HEK293 (cell line): ENCODE data around the gene ANTKMT.

ENCODE experiments used
- CTCF ChIA-PET: fragments of 350-600 bp; formaldehyde crosslinking; extraction: SDS; loops from one replicate; lab custom pipeline; 2021; ENCODE audit warnings: antibody characterized with exemption; lab: Yijun Ruan, JAX
- POLR2A ChIA-PET: fragments of 300-600 bp; formaldehyde crosslinking; extraction: SDS; loops from one replicate; lab custom pipeline; 2020; ENCODE audit warnings: antibody characterized with exemption, inconsistent platforms; lab: Yijun Ruan, JAX
- H3K27ac ChIP-seq: fragments of 200-500 bp; sonication (Bioruptor generic); 2 replicates; pipeline ENCODE4 v1.5.1; 2014; ENCODE audit warnings: low read depth, low read length, control low read depth, inconsistent platforms; ENCODE audit errors: extremely low read depth
- H3K36me3 ChIP-seq, 2 experiments: fragments of 200-500 bp in 1 of 2; sonication (Bioruptor generic) in 1 of 2; 1 replicate in 1 of 2; 2 replicates in 1 of 2; pipeline ENCODE4 v1.5.1; 2014 to 2017; ENCODE audit warnings: inconsistent platforms in 2 of 2, low read length in 2 of 2; ENCODE audit not compliant: control insufficient read depth in 2 of 2, insufficient read depth in 1 of 2
- H3K4me1 ChIP-seq: fragments of 200-500 bp; sonication (Bioruptor generic); 2 replicates; pipeline ENCODE4 v1.5.1; 2014; ENCODE audit warnings: mild to moderate bottlenecking, low read length, inconsistent platforms; ENCODE audit not compliant: control insufficient read depth, insufficient read depth
- H3K4me3 ChIP-seq: 2 replicates; pipeline ENCODE4 v1.5.1; 2011; ENCODE audit warnings: low read depth, mild to moderate bottlenecking, control low read depth, low read length, moderate library complexity
- H3K9me3 ChIP-seq: fragments of 200-500 bp; sonication (Bioruptor generic); 2 replicates; pipeline ENCODE4 v1.5.1; 2014; ENCODE audit warnings: low read depth, low read length, inconsistent platforms; ENCODE audit not compliant: control insufficient read depth, insufficient read depth
- GLIS2 ChIP-seq: fragments of 450-650 bp; formaldehyde crosslinking; IDR thresholded peaks from 2 replicates; pipeline ENCODE4 v1.5.1; 2016; ENCODE audit warnings: missing biosample characterization, missing genetic modification characterization
- IKZF3 ChIP-seq: fragments of 450-650 bp; IDR thresholded peaks from 2 replicates; pipeline ENCODE4 v1.5.0; 2018; ENCODE audit warnings: missing biosample characterization, mild to moderate bottlenecking, missing genetic modification characterization, moderate library complexity
- KLF1 ChIP-seq: fragments of 450-650 bp; formaldehyde crosslinking; IDR thresholded peaks from 2 replicates; pipeline ENCODE4 v1.5.1; 2016; ENCODE audit warnings: missing biosample characterization, missing genetic modification characterization
- OVOL3 ChIP-seq: fragments of 450-650 bp; formaldehyde crosslinking; IDR thresholded peaks from 2 replicates; pipeline ENCODE4 v1.5.1; 2016; ENCODE audit warnings: missing biosample characterization, missing genetic modification characterization
- SCRT1 ChIP-seq: fragments of 450-650 bp; formaldehyde crosslinking; IDR thresholded peaks from 2 replicates; pipeline ENCODE4 v1.5.1; 2016; ENCODE audit warnings: missing biosample characterization, missing genetic modification characterization, borderline replicate concordance
- ZBTB17 ChIP-seq: fragments of 450-650 bp; formaldehyde crosslinking; IDR thresholded peaks from 2 replicates; pipeline ENCODE4 v1.5.1; 2016; ENCODE audit warnings: missing biosample characterization, missing genetic modification characterization
- ZNF426 ChIP-seq: fragments of 450-650 bp; formaldehyde crosslinking; IDR thresholded peaks from 2 replicates; pipeline ENCODE4 v1.5.1; 2017; ENCODE audit warnings: missing biosample characterization, missing genetic modification characterization, mild to moderate bottlenecking, inconsistent platforms, moderate library complexity
- ZNF626 ChIP-seq: fragments of 450-650 bp; sonication (Bioruptor Pico); formaldehyde crosslinking; IDR thresholded peaks from 2 replicates; pipeline ENCODE4 v1.5.1; 2018; ENCODE audit warnings: missing biosample characterization, missing genetic modification characterization, inconsistent platforms
- ZNF660 ChIP-seq: fragments of 450-650 bp; IDR thresholded peaks from 2 replicates; pipeline ENCODE4 v1.5.1; 2018; ENCODE audit warnings: missing biosample characterization, mild to moderate bottlenecking, missing genetic modification characterization
- ZNF664 ChIP-seq: fragments of 450-650 bp; formaldehyde crosslinking; IDR thresholded peaks from 2 replicates; pipeline ENCODE4 v1.5.1; 2016; ENCODE audit warnings: missing biosample characterization, missing genetic modification characterization
- ZNF76 ChIP-seq: fragments of 450-650 bp; formaldehyde crosslinking; IDR thresholded peaks from 2 replicates; pipeline ENCODE4; 2016; ENCODE audit warnings: low read depth, missing biosample characterization, missing genetic modification characterization, borderline replicate concordance
- ZNF768 ChIP-seq: fragments of 450-650 bp; formaldehyde crosslinking; IDR thresholded peaks from 2 replicates; pipeline ENCODE4 v1.5.1; 2018; ENCODE audit warnings: missing biosample characterization, mild to moderate bottlenecking, missing genetic modification characterization
- ZNF837 ChIP-seq: fragments of 450-650 bp; formaldehyde crosslinking; IDR thresholded peaks from 2 replicates; pipeline ENCODE4 v1.5.1; 2016; ENCODE audit warnings: missing biosample characterization, missing genetic modification characterization
- TF ChIP-seq, protein P1 (sequence below): fragments of 450-650 bp; formaldehyde crosslinking; IDR thresholded peaks from 2 replicates; pipeline ENCODE4 v1.5.1; 2017; ENCODE audit warnings: missing biosample characterization, missing genetic modification characterization
- TF ChIP-seq, protein P2 (sequence below): fragments of 450-650 bp; formaldehyde crosslinking; IDR thresholded peaks from 2 replicates; pipeline ENCODE4 v1.5.1; 2016; ENCODE audit warnings: missing biosample characterization, missing genetic modification characterization, low read depth
- TF ChIP-seq, protein P3 (sequence below): fragments of 450-650 bp; formaldehyde crosslinking; IDR thresholded peaks from 2 replicates; pipeline ENCODE4 v1.5.1; 2016; ENCODE audit warnings: missing biosample characterization, missing genetic modification characterization
- TF ChIP-seq, protein P4 (sequence below): fragments of 450-650 bp; formaldehyde crosslinking; IDR thresholded peaks from 2 replicates; pipeline ENCODE4 v1.5.1; 2016; ENCODE audit warnings: missing biosample characterization, missing genetic modification characterization
- TF ChIP-seq, protein P5 (sequence below): sonication (generic); formaldehyde crosslinking; IDR thresholded peaks from 2 replicates; pipeline ENCODE4 v1.8.1; 2022; ENCODE audit warnings: mild to moderate bottlenecking, moderate library complexity, missing genetic modification reagents
- TF ChIP-seq, protein P6 (sequence below): fragments of 450-650 bp; formaldehyde crosslinking; IDR thresholded peaks from 2 replicates; pipeline ENCODE4 v1.5.1; 2017; ENCODE audit warnings: missing biosample characterization, missing genetic modification characterization
- TF ChIP-seq, protein P7 (sequence below): fragments of 450-650 bp; formaldehyde crosslinking; IDR thresholded peaks from 2 replicates; pipeline ENCODE4 v1.5.1; 2017; ENCODE audit warnings: missing biosample characterization, missing genetic modification characterization

Gene ANTKMT

DNA sequence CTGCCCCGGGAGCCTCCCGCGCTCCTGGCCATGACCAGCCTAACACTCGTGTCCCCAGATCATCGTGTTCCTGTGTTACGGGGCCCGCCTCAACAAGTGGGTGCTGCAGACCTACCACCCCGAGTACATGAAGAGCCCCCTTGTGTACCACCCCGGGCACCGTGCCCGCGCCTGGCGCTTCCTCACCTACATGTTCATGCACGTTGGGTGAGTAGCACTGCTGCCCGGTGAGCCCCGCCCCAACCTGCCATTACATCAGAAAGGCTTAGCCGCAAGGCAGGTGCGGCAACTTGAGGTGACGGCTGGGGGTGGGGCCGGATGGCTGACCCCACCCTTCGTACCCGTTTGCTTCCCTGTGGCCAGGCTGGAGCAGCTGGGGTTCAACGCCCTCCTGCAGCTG, 44.0 kb upstream of the ANTKMT start (continued):
- TF ChIP-seq, protein P1, sequence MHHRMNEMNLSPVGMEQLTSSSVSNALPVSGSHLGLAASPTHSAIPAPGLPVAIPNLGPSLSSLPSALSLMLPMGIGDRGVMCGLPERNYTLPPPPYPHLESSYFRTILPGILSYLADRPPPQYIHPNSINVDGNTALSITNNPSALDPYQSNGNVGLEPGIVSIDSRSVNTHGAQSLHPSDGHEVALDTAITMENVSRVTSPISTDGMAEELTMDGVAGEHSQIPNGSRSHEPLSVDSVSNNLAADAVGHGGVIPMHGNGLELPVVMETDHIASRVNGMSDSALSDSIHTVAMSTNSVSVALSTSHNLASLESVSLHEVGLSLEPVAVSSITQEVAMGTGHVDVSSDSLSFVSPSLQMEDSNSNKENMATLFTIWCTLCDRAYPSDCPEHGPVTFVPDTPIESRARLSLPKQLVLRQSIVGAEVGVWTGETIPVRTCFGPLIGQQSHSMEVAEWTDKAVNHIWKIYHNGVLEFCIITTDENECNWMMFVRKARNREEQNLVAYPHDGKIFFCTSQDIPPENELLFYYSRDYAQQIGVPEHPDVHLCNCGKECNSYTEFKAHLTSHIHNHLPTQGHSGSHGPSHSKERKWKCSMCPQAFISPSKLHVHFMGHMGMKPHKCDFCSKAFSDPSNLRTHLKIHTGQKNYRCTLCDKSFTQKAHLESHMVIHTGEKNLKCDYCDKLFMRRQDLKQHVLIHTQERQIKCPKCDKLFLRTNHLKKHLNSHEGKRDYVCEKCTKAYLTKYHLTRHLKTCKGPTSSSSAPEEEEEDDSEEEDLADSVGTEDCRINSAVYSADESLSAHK (tag by site-specific recombination): no peak
- peak; percentile 46; the same call in 1 of the 2 replicates for TF ChIP-seq KLF1
- TF ChIP-seq, protein P2, sequence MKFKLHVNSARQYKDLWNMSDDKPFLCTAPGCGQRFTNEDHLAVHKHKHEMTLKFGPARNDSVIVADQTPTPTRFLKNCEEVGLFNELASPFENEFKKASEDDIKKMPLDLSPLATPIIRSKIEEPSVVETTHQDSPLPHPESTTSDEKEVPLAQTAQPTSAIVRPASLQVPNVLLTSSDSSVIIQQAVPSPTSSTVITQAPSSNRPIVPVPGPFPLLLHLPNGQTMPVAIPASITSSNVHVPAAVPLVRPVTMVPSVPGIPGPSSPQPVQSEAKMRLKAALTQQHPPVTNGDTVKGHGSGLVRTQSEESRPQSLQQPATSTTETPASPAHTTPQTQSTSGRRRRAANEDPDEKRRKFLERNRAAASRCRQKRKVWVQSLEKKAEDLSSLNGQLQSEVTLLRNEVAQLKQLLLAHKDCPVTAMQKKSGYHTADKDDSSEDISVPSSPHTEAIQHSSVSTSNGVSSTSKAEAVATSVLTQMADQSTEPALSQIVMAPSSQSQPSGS (tag by site-specific recombination): no peak
- TF ChIP-seq, protein P3, sequence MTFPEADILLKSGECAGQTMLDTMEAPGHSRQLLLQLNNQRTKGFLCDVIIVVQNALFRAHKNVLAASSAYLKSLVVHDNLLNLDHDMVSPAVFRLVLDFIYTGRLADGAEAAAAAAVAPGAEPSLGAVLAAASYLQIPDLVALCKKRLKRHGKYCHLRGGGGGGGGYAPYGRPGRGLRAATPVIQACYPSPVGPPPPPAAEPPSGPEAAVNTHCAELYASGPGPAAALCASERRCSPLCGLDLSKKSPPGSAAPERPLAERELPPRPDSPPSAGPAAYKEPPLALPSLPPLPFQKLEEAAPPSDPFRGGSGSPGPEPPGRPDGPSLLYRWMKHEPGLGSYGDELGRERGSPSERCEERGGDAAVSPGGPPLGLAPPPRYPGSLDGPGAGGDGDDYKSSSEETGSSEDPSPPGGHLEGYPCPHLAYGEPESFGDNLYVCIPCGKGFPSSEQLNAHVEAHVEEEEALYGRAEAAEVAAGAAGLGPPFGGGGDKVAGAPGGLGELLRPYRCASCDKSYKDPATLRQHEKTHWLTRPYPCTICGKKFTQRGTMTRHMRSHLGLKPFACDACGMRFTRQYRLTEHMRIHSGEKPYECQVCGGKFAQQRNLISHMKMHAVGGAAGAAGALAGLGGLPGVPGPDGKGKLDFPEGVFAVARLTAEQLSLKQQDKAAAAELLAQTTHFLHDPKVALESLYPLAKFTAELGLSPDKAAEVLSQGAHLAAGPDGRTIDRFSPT (tag by site-specific recombination): peak; percentile 94
- TF ChIP-seq ZNF837 (tag by site-specific recombination): no peak
- TF ChIP-seq IKZF3 (tag by site-specific recombination): no peak
- TF ChIP-seq ZBTB17 (tag by site-specific recombination): no peak
- TF ChIP-seq SCRT1 (tag by site-specific recombination): peak; percentile 78
- TF ChIP-seq ZNF626 (tag by site-specific recombination): no peak
- TF ChIP-seq OVOL3 (tag by site-specific recombination): no peak
- TF ChIP-seq GLIS2 (tag by site-specific recombination): no peak
- TF ChIP-seq, protein P4, sequence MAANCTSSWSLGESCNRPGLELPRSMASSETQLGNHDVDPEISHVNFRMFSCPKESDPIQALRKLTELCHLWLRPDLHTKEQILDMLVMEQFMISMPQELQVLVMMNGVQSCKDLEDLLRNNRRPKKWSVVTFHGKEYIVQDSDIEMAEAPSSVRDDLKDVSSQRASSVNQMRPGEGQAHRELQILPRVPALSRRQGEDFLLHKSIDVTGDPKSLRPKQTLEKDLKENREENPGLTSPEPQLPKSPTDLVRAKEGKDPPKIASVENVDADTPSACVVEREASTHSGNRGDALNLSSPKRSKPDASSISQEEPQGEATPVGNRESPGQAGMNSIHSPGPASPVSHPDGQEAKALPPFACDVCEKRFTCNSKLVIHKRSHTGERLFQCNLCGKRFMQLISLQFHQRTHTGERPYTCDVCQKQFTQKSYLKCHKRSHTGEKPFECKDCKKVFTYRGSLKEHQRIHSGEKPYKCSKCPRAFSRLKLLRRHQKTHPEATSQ (tag by site-specific recombination): no peak
- TF ChIP-seq, protein P5, sequence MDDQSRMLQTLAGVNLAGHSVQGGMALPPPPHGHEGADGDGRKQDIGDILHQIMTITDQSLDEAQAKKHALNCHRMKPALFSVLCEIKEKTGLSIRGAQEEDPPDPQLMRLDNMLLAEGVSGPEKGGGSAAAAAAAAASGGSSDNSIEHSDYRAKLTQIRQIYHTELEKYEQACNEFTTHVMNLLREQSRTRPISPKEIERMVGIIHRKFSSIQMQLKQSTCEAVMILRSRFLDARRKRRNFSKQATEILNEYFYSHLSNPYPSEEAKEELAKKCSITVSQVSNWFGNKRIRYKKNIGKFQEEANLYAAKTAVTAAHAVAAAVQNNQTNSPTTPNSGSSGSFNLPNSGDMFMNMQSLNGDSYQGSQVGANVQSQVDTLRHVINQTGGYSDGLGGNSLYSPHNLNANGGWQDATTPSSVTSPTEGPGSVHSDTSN (CRISPR knock-in tag): no peak

DNA sequence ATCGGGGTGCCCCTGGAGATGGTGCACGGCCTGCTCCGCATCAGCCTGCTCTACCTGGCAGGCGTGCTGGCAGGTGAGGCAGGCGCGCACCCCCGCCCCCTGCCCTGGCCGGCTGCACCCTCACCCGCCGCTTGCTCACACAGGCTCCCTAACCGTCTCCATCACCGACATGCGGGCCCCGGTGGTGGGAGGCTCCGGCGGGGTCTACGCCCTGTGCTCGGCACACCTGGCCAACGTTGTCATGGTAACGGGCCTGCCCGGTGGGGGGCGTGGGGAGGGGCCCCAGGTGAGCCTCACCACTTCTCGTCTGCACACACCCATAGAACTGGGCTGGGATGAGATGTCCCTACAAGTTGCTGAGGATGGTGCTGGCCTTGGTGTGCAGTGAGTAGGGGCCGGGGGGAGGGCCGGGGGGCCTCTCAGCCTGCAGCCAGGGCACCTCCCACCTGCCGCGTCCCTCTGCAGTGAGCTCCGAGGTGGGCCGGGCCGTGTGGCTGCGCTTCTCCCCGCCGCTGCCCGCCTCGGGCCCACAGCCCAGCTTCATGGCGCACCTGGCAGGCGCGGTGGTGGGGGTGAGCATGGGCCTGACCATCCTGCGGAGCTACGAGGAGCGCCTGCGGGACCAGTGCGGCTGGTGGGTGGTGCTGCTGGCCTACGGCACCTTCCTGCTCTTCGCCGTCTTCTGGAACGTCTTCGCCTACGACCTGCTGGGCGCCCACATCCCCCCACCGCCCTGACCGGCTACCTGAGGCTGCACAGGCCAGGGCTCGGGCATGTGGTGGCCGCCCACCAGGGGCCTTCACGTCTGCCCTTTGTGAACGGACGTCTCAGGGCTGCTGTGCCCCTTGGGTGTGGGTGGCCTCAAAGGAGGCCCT, 43.4 kb upstream of the ANTKMT start:
- Histone ChIP-seq H3K4me3 (no peak overlapping the region), H3K36me3 (peaks cover 3 to 44% of the 10 kb centered on the region in 2 experiments; a peak in 1 of 3 replicates), H3K9me3 (no peaks in the 10 kb centered on the region), H3K27ac (no peak overlapping the region), H3K4me1 (peaks cover 14% of the 10 kb centered on the region; the same call in 1 of the 2 replicates)
- ChIA-PET POLR2A (interaction anchor here (1.6 to 2.6 kb wide), 3 partner anchors 10 to 13 kb away, joined by 4 to 10 read pairs (median 10); partner anchors contain the start of genes RHOT2 and WDR24), CTCF (interaction anchor here (1.1 to 1.7 kb wide), 2 partner anchors 9 to 11 kb away, joined by 4 to 6 read pairs; partner anchors contain the start of gene RHOT2)
- TF ChIP-seq, protein P6, sequence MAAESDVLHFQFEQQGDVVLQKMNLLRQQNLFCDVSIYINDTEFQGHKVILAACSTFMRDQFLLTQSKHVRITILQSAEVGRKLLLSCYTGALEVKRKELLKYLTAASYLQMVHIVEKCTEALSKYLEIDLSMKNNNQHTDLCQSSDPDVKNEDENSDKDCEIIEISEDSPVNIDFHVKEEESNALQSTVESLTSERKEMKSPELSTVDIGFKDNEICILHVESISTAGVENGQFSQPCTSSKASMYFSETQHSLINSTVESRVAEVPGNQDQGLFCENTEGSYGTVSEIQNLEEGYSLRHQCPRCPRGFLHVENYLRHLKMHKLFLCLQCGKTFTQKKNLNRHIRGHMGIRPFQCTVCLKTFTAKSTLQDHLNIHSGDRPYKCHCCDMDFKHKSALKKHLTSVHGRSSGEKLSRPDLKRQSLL (tag by site-specific recombination): peak; percentile 79; the same call in 1 of the 2 replicates
- TF ChIP-seq ZNF76: no peak
- no peak for TF ChIP-seq ZNF426 (tag by site-specific recombination)
- TF ChIP-seq ZNF660 (tag by site-specific recombination): no peak
- TF ChIP-seq, protein P7, sequence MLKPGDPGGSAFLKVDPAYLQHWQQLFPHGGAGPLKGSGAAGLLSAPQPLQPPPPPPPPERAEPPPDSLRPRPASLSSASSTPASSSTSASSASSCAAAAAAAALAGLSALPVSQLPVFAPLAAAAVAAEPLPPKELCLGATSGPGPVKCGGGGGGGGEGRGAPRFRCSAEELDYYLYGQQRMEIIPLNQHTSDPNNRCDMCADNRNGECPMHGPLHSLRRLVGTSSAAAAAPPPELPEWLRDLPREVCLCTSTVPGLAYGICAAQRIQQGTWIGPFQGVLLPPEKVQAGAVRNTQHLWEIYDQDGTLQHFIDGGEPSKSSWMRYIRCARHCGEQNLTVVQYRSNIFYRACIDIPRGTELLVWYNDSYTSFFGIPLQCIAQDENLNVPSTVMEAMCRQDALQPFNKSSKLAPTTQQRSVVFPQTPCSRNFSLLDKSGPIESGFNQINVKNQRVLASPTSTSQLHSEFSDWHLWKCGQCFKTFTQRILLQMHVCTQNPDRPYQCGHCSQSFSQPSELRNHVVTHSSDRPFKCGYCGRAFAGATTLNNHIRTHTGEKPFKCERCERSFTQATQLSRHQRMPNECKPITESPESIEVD: no peak
- TF ChIP-seq ZNF664: no peak
- TF ChIP-seq ZNF768 (tag by site-specific recombination): no peak
- no peak for TF ChIP-seq OVOL3 (tag by site-specific recombination)
- no peak for TF ChIP-seq KLF1
